Glomerular visceral epithelial cell (primary cell): ENCODE measurements around the gene NUP58.

Experiments
- DNase-seq: peaks from one replicate; pipeline ENCODE4 v3.0.0-alpha.2; 2016; ENCODE audit errors: extremely low spot score

The NUP58 gene

GRCh38 chr13:25377244-25377962, 76.0 kb downstream of the NUP58 start:
- DNase-seq, result no peak

- no peak for DNase-seq
Measured at GRCh38 chr13:25378528-25378927, 77.1 kb downstream of the NUP58 start.

GRCh38 chr13:25379011-25379410, 77.6 kb downstream of the NUP58 start:
- no peak for DNase-seq

GRCh38 chr13:25380082-25380481, 78.7 kb downstream of the NUP58 start:
- no peak for DNase-seq

- DNase-seq, result no peak
Measured at GRCh38 chr13:25380741-25381324, 79.4 kb downstream of the NUP58 start.

- no peak for DNase-seq
Measured at GRCh38 chr13:25384758-25385410, 83.5 kb downstream of the NUP58 start.

- no peak for DNase-seq
Measured at GRCh38 chr13:25391932-25392331, 90.5 kb downstream of the NUP58 start.
